ENCODE data around the gene DPP6.
"Not testable (repeated sequence)": the region's sequence is repeated elsewhere in the genome, so short reads cannot be mapped to it uniquely, and the experiment has no call there.

DPP6 gene

GRCh38 chr7:154915600-154915999 is 863.4 kb downstream of the DPP6 start:
- no peak overlapping the region for H3K4me3 ChIP-seq (ENCODE audit: low read depth, low read length)

- no peak overlapping the region for H3K4me3 ChIP-seq (ENCODE audit: low read depth, low read length)
Observed at GRCh38 chr7:154916381-154916780, 864.2 kb downstream of the DPP6 start.

GRCh38 chr7:154916856-154917807 is 864.9 kb downstream of the DPP6 start:
- no peak overlapping the region for H3K4me3 ChIP-seq (ENCODE audit: low read depth, low read length)

- no peak overlapping the region for H3K4me3 ChIP-seq (ENCODE audit: low read depth, low read length)
Observed at GRCh38 chr7:154917808-154918160, 865.6 kb downstream of the DPP6 start.

- no peak overlapping the region for H3K4me3 ChIP-seq (ENCODE audit: low read depth, low read length)
Observed at GRCh38 chr7:154918266-154918665, 866.1 kb downstream of the DPP6 start.

GRCh38 chr7:154918741-154919140 is 866.5 kb downstream of the DPP6 start:
- H3K4me3 ChIP-seq (ENCODE audit: low read depth, low read length): no peak overlapping the region

- no peak overlapping the region for H3K4me3 ChIP-seq (ENCODE audit: low read depth, low read length)
Observed at GRCh38 chr7:154919344-154920225, 867.4 kb downstream of the DPP6 start.

- not testable (repeated sequence) for H3K4me3 ChIP-seq (ENCODE audit: low read depth, low read length)
Observed at GRCh38 chr7:154922472-154922871, 870.3 kb downstream of the DPP6 start.

GRCh38 chr7:154927624-154928125 is 875.5 kb downstream of the DPP6 start:
- H3K4me3 ChIP-seq (ENCODE audit: low read depth, low read length): no peak overlapping the region

- H3K4me3 ChIP-seq (ENCODE audit: low read depth, low read length): no peak overlapping the region
Observed at GRCh38 chr7:154928136-154929005, 876.2 kb downstream of the DPP6 start.

GRCh38 chr7:154929006-154929726 is 877.0 kb downstream of the DPP6 start:
- no peak overlapping the region for H3K4me3 ChIP-seq (ENCODE audit: low read depth, low read length)

- H3K4me3 ChIP-seq (ENCODE audit: low read depth, low read length): no peak overlapping the region
Observed at GRCh38 chr7:154931906-154932305, 879.7 kb downstream of the DPP6 start.

- not testable (repeated sequence) for H3K4me3 ChIP-seq (ENCODE audit: low read depth, low read length)
Observed at GRCh38 chr7:154934353-154934952, 882.3 kb downstream of the DPP6 start.

- no peak overlapping the region for H3K4me3 ChIP-seq (ENCODE audit: low read depth, low read length)
Observed at GRCh38 chr7:154937837-154938236, 885.6 kb downstream of the DPP6 start.

- no peak overlapping the region for H3K4me3 ChIP-seq (ENCODE audit: low read depth, low read length)
Observed at GRCh38 chr7:154942691-154943090, 890.5 kb downstream of the DPP6 start.

Data from iPS-11a (cell line).